ENCODE measurements around the gene TFEC.

DNA sequence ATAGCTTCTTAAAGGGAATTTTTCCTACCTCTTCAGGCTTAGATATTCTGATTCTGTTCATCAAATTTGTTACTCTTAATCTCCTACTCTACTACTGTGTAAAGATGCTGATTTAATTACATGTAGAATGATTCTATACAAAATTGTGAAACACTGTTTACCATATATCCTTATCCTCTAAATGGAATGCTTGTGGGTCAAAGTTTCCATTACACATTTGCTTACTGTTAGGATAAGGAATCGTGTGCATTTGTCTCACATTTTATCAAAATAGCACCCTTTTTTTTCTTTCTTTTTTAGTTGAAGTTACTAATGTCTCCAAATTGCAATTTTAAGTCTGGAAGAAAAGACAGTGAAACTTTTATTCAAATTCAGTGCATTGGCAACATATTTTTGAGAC lies 65.3 kb downstream of the TFEC start:
- TF ChIP-seq, protein P1, sequence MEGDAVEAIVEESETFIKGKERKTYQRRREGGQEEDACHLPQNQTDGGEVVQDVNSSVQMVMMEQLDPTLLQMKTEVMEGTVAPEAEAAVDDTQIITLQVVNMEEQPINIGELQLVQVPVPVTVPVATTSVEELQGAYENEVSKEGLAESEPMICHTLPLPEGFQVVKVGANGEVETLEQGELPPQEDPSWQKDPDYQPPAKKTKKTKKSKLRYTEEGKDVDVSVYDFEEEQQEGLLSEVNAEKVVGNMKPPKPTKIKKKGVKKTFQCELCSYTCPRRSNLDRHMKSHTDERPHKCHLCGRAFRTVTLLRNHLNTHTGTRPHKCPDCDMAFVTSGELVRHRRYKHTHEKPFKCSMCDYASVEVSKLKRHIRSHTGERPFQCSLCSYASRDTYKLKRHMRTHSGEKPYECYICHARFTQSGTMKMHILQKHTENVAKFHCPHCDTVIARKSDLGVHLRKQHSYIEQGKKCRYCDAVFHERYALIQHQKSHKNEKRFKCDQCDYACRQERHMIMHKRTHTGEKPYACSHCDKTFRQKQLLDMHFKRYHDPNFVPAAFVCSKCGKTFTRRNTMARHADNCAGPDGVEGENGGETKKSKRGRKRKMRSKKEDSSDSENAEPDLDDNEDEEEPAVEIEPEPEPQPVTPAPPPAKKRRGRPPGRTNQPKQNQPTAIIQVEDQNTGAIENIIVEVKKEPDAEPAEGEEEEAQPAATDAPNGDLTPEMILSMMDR (IDR thresholded peaks at IDR 0.05 in 8 of 11, conservative IDR thresholded peaks at IDR 0.05 in 3 of 11) = no peak
- no peak for TF ChIP-seq POLR2A (IDR thresholded peaks at IDR 0.05)

Measured in spleen (tissue), 7 donors.